ENCODE data around the gene ARHGEF37.

- TF ChIP-seq ATF2 (IDR thresholded peaks at IDR 0.05; ENCODE audit: low read length): no peak
- no peak for TF ChIP-seq JUND (IDR thresholded peaks at IDR 0.05; ENCODE audit: low read length)
- TF ChIP-seq CBX8 (IDR thresholded peaks at IDR 0.05; ENCODE audit: borderline replicate concordance, low read depth, low read length): no peak
- TF ChIP-seq CTCF (IDR thresholded peaks at IDR 0.05; ENCODE audit: control extremely low read depth in 1 of 3, insufficient read depth in 1 of 3, low read depth in 1 of 3, low read length in 3 of 3): no peak
- TF ChIP-seq CREB1 (IDR thresholded peaks at IDR 0.05): no peak
- TF ChIP-seq EP300 (IDR thresholded peaks at IDR 0.05; ENCODE audit: borderline replicate concordance in 1 of 2, low read depth in 2 of 2, low read length in 2 of 2): no peak
- TF ChIP-seq GABPA (IDR thresholded peaks at IDR 0.05; ENCODE audit: borderline replicate concordance, insufficient read depth, low read length): no peak
- no peak for TF ChIP-seq USF2 (IDR thresholded peaks at IDR 0.05; ENCODE audit: low read length)
- no peak for TF ChIP-seq PHF8 (conservative IDR thresholded peaks at IDR 0.05; ENCODE audit: low read depth, low read length)
- no peak for TF ChIP-seq SP2 (IDR thresholded peaks at IDR 0.05; ENCODE audit: low read length)
Measured at GRCh38 chr5:149633476-149634350, 52.4 kb downstream of the ARHGEF37 start.
